HG03064 (cell line): Measurements from ENCODE around the gene PACS1.

Experiments
- ATAC-seq: cut with Tn5 transposase; IDR thresholded peaks from one replicate; pipeline ENCODE4 v1.9.1; 2021; ENCODE audit warnings: low read depth; ENCODE audit not compliant: unreplicated experiment

Gene PACS1

GRCh38 chr11:66172146-66172545 is 102.1 kb downstream of the PACS1 start:
- no peak for ATAC-seq

- no peak for ATAC-seq
These were observed 106.6 kb downstream of the PACS1 start for GRCh38 chr11:66176650-66177049.

- no peak for ATAC-seq
These were observed 108.1 kb downstream of the PACS1 start for GRCh38 chr11:66178183-66178582.

- ATAC-seq, result no peak
These were observed 108.8 kb downstream of the PACS1 start for GRCh38 chr11:66178871-66179270.

- ATAC-seq, result no peak
These were observed 111.7 kb downstream of the PACS1 start for GRCh38 chr11:66181632-66182315.

GRCh38 chr11:66183494-66184048 is 113.5 kb downstream of the PACS1 start:
- no peak for ATAC-seq

GRCh38 chr11:66184728-66185127 is 114.7 kb downstream of the PACS1 start:
- ATAC-seq, result no peak

GRCh38 chr11:66186470-66186869 is 116.4 kb downstream of the PACS1 start:
- no peak for ATAC-seq

- ATAC-seq, result no peak
These were observed 117.4 kb downstream of the PACS1 start for GRCh38 chr11:66187453-66187852.

- no peak for ATAC-seq
These were observed 118.5 kb downstream of the PACS1 start for GRCh38 chr11:66188580-66188979.

GRCh38 chr11:66189031-66189745 is 119.1 kb downstream of the PACS1 start:
- ATAC-seq, result no peak

GRCh38 chr11:66190786-66191185 is 120.7 kb downstream of the PACS1 start:
- ATAC-seq, result no peak

GRCh38 chr11:66192181-66192863 is 122.2 kb downstream of the PACS1 start:
- ATAC-seq, result no peak

GRCh38 chr11:66194391-66194790 is 124.3 kb downstream of the PACS1 start:
- no peak for ATAC-seq

GRCh38 chr11:66195867-66196266 is 125.8 kb downstream of the PACS1 start:
- ATAC-seq, result no peak

GRCh38 chr11:66203847-66204246 is 133.8 kb downstream of the PACS1 start:
- no peak for ATAC-seq

GRCh38 chr11:66204412-66204811 is 134.3 kb downstream of the PACS1 start:
- ATAC-seq, result no peak

GRCh38 chr11:66207816-66208215 is 137.7 kb downstream of the PACS1 start:
- ATAC-seq, result no peak

GRCh38 chr11:66211100-66211499 is 141.0 kb downstream of the PACS1 start:
- no peak for ATAC-seq

GRCh38 chr11:66216911-66217310 is 146.8 kb downstream of the PACS1 start:
- no peak for ATAC-seq

- ATAC-seq, result no peak
These were observed 148.0 kb downstream of the PACS1 start for GRCh38 chr11:66218036-66218435.
